Upper lobe of left lung (tissue), 4 donors: Measurements from ENCODE around the gene ZDHHC8.

ENCODE experiments used
- CTCF ChIP-seq, 6 experiments: fragments of 450-650 bp in 4 of 6; fragments of 200-600 bp in 2 of 6; sonication (generic) in 2 of 6; IDR thresholded peaks; one replicate each; pipeline ENCODE4 v1.5.1; 2016 to 2019; ENCODE audit warnings: antibody characterized with exemption in 6 of 6
- EP300 ChIP-seq, 4 donors: sonication (generic); formaldehyde crosslinking; IDR thresholded peaks; one replicate each; pipeline ENCODE4 v1.5.1; 2017; ENCODE audit warnings: antibody characterized with exemption in 4 of 4, control low read depth in 2 of 4
- POLR2A ChIP-seq, 4 donors: fragments of 450-650 bp; IDR thresholded peaks; one replicate each; pipeline ENCODE4 v1.5.1; 2016 to 2017; ENCODE audit warnings: antibody characterized with exemption in 4 of 4, mild to moderate bottlenecking in 2 of 4

GRCh38 chr22:20089226-20089976 lies 42.2 kb upstream of the ZDHHC8 start:
- no peak for TF ChIP-seq CTCF (IDR thresholded peaks at IDR 0.05)
- no peak for TF ChIP-seq POLR2A (IDR thresholded peaks at IDR 0.05)
- TF ChIP-seq EP300 (IDR thresholded peaks at IDR 0.05): no peak
